ENCODE results near the gene GSE1.

GRCh38 chr16:85594978-85595661, 18.0 kb upstream of the GSE1 start:
- no peak for TF ChIP-seq CTCF (IDR thresholded peaks at IDR 0.05 in 4 of 5, conservative IDR thresholded peaks at IDR 0.05 in 1 of 5)
- TF ChIP-seq POLR2A (IDR thresholded peaks at IDR 0.05): no peak

Data from gastrocnemius medialis (tissue), 4 donors.